Measurements from ENCODE around the gene AKAIN1.

DNA sequence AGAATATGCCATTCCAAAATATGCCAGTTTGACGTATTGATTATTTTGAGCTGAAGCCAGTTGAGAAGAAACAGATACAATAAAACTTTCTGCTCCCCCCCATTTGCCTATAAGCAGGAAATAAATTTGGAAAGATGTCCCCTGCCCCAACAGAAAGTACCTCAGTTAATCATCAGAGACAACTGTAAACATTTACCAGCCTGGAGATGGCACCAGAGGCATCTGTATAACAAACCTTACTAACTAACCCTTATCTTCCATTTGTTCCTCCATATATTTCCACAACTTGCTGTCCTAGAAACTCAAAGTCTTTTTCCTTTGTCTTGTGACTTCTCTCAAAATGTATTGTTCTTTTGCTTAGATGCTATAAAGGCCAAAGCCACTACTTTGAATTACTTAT is 93.8 kb downstream of the AKAIN1 start:
- TF ChIP-seq ZNF274 (IDR thresholded peaks at IDR 0.05; ENCODE audit: low read depth, low read length) (no peak), YY1 (IDR thresholded peaks at IDR 0.05; ENCODE audit: insufficient read depth, insufficient read length) (no peak)
